ENCODE results near the gene ANKRD52.
"Not testable (repeated sequence)": the region's sequence is repeated elsewhere in the genome, so short reads cannot be mapped to it uniquely, and the experiment has no call there.

The ANKRD52 gene

DNA sequence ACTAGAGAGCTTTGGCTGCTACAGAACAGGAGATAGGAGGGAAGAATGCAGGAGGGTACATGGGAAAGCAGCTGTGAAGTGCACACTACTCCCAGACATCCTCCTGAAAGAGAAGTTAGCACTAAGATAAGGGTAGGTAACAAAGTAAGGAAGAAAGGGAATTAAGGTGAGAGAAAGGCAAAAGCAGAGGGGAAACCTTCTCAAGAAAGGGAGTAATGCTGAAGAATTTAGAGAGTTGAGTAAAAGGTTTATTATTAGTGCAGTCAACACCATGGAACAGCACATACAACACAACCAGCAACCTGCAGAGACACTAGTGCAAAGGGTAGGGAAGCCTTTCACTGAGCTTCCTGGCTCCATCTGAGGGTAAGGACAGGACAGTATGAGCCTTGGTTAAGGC lies 53.9 kb downstream of the ANKRD52 start:
- DNase-seq, result no peak

DNA sequence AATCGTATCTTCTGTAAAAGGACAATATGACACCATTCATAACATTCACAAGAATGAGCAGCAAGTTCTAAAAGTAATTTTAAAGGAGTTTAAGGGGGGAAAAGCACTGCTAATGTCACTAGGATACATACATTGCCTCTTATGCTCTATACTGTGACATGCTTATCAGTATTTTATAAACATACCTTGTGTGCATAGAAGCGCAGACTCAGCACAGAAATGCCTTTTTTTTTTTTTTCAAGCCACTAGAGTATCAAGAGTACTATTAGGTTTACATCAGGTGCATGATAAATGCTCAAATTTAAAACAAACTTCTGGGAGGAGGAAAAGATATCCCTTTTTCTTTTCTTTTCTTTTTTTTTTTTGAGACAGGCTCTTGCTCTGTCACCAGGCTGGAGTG lies 55.3 kb downstream of the ANKRD52 start:
- no peak for DNase-seq

DNA sequence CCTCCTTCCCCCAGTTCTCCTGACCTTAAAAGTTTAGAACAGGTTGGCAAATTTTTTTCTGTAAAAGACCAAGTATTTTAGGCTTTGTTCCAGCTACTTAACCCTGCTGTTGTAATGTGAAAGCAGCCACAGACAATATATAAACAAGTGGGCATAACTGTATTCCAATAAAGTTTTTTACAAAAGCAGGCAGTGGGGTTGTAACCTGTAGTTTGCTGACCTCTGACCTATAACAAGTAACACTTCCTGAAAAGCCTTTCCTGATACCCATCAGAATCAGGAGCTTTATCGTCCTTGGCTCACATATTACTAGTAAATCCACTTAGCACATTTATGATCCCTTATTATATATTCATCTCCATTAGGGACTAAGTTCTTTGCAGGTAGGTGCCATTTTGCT lies 55.8 kb downstream of the ANKRD52 start:
- DNase-seq, result no peak

DNA sequence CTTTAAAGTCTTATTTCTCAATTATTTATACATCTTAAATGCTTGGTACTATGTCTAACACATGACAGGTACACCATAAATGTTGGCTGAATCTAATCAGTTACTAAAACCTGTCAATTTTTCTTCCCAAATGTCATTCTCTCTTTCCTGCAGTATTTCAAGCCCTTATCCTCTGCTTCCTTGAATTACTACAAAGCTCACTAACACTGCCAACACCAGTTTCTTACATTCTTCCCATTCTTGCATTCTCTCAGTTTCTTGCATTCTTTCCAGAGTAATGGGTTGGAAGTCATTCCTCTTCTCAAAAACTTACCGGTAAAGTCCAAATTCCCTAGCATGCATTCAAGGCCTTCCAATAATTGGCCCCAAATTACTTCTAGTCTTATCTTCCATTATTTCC lies 59.3 kb downstream of the ANKRD52 start:
- DNase-seq, result no peak

DNA sequence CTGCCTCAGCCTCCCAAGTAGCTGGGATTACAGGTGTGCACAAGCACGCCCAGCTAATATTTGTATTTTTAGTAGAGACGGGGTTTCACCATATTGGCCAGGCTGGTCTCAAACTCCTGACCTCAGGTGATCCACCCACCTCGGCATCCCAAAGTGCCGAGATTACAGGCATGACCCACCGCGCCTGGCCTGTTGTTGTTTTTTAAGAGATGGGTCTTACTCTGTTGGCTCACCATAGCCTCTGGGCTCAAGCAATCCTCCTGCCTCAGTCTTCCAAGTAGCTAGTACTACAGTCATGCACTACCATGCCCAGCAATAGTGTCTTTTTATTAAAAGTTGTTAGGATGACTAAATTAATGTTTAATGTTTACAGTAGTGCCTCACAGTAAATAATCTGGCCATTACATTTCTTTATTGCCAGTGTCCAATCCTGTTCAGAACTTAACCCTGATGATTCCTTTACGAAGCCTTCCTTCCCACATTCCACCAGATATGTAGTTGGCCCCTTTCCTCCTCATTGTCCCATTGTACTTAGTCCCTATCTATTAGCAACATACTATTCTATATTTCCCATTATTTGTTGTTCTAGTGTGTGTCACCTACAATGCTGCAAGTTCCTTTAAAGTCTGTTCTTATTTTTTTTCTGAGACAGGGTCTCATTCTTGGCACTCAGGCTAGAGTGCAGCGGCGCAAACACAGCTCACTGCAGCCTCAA lies 60.1 kb downstream of the ANKRD52 start:
- no peak for DNase-seq

DNA sequence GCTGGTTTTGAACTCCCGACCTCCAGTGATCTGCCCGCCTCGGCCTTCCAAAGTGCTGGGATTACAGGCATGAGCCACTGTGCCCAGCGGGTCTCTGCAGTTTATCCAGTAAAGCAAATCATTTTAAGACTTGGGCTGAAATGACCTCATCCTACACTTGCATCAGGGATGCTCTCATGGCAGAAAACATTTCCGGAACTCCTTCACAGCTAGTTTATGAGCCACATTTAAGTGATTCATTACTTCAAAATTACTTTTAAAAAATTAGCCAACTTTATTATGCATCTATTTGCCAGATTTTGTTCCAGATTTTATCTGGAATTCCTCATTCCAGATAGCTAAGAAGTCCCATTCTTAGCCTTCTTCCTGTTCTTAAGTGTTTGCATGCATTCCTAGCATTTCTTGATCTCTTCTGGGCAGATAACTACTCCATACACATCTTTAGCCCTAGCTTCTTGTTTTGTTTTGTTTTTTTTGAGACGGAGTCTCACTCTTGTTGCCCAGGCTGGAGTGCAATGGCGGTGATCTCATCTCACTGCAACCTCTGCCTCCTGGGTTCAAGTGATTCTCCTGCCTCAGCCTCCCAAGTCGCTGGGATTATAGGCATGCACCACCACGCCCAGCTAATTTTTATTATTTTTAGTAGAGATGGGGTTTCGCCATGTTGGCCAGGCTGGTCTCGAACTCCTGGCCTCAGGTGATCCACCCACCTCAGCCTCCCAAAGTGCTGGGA lies 61.2 kb downstream of the ANKRD52 start:
- DNase-seq, result not testable (repeated sequence)

DNA sequence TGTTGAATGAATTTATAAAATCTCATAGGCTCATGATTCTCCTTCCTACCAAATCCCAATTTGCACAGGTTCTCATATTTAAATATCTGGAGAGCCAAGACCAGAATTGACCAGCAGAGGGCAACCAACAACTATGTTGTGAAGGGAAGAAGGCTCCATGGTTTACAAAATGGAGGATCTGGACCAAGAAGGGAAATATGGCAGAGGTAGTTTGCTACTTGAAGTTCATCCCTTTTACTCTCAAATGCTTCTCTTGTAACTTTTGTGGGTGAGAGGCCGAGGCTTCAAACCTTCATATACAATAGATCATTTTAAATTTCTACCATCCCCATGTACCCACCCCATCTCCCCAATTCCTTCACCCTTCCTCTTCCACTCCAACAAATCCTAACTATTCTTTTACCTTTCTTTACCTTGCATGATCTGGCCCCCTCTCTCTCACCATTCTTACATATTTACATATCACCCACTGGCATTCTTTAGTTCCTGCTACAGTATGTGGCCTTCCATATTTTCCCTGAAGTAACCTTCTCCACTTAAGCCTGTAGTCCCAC lies 65.1 kb downstream of the ANKRD52 start:
- peak; percentile 89 for DNase-seq

DNA sequence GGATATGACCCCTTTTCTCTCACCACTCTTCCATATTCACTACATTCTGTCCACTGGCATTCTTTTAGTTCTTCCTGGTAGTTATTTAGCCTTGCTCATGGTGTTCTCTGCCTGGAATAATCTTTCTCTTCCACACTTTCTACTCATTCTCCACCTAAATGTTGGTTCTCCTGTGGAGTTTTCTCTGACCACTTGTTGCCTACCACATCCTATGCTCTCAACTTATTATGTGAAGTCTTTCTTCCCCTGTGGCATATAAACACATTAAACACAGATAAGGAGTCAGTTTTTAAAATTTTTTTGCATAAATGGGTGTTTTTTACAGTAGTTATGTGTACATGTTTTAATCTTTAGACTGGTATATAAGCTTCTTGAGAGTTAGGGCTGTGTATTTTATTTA lies 65.6 kb downstream of the ANKRD52 start:
- no peak for DNase-seq

DNA sequence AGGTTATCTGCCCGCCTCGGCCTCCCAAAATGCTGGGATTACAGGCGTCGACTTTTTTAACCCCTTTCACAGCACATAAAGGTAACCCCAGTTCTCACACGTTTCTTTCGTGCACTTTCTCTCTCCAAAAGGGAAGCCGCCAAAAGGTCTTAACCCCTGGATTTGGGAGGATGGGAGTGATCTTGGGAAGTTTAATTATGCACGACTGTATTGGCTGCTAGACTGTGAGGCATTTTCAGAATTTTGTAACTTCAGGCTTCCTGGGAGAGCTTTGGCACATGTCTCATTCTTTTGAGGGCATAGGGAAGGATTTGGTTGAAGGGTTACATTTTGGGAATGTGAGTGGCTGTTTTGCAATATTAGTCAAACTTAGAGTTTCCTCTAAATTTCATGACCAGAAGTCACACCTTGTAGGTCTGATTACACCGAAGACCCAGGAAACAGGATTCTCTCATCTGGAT lies 67.5 kb downstream of the ANKRD52 start:
- DNase-seq, result no peak

DNA sequence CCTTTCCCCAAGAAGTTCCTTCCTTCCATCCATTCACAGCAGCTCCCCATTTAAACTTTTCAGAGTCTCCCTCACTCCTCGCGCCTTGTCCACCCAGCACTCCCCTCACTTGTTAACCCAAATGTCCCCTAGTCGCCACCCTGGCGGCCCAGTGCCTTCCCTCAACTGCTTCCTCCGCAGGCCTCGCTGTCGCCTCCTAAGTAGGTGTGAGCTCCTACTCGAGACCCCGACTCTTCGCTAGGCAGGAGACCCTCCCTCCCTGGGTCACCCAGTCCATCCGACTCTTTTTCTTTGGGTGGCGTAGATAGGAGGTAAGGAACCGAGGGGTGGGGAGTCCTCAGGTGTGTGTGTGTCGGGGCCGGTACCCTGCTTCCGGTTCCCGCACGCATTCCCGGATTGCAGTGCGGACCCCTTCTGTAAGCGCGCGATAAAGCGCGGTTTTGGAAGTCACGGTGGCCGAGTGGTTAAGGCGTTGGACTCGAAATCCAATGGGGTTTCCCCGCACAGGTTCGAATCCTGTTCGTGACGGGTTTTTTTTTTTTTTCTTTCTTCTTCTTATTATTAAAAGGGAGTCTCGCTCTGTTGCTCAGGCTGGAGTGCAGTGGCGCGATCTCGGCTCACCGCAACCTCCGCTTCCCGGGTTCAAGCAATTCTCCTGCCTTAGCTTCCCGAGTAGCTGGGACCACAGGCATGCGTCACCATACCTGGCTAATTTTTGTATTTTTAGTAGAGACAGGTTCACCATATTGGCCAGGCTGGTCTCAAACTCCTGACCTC lies 68.1 kb downstream of the ANKRD52 start:
- peak; percentile 92 for DNase-seq

DNA sequence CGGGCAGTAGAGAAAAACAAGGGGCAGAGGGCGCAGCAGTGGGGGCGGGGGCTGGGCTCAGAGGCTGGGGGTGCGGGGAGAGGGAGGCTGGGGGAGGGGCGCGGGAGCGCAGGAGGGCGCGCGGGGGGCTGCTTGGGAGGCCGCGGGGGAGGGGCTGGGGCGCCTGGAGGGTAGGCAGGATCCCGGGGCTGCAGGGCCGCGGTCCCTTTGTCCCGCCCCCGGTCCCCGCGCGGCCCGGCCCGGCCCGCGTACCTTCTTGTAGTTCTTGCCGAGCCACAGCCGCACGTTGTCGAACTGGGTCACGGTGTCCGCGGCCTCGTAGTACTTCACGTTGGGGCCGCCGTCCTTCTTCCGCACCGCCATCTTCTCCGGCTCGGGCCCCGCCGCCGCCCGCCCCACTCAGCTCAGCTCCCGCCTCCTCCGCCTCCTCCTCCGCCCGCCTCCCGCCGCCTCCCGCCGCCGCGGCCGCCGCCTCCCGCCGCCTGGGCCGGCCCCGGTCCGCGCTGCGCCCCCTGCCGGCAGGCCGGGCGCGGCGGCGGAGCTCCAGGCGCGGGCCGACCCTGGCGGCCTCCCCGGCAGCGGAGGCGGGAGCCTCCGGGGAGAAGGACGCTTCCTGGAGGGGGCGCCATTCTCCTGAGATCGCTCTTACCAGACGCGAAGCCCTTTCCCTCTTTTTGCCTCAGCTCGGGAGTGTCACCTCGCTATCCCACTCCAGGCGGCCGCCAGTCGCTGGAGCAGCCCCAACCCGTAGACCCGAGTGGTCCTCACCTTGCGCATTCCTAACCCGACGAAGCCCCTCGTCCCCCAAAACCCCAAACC lies 68.9 kb downstream of the ANKRD52 start, which contains the start of gene SMARCC2:
TSS of gene SMARCC2 (minus strand) at position 385 of the 819 bp plus-strand sequence. CDS start at position 363, 22 bp downstream.
- peak; percentile 88 for DNase-seq

DNA sequence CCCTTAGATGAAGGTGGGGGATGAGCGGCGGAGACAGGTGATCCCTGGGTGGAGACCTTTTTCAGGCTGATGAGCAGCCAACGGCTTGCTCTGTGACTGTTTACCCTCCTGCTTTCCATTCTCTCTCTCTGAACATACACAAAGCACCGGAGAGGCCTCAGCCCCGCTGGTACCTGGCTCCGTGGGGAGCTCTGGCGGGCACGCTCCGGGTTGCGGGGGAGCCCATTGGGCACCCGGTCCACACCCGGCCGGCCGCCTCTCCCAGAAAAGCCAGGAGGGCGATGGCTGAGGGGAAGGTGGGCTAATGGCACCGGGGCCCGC lies 69.4 kb downstream of the ANKRD52 start:
- DNase-seq, result peak; percentile 37

DNA sequence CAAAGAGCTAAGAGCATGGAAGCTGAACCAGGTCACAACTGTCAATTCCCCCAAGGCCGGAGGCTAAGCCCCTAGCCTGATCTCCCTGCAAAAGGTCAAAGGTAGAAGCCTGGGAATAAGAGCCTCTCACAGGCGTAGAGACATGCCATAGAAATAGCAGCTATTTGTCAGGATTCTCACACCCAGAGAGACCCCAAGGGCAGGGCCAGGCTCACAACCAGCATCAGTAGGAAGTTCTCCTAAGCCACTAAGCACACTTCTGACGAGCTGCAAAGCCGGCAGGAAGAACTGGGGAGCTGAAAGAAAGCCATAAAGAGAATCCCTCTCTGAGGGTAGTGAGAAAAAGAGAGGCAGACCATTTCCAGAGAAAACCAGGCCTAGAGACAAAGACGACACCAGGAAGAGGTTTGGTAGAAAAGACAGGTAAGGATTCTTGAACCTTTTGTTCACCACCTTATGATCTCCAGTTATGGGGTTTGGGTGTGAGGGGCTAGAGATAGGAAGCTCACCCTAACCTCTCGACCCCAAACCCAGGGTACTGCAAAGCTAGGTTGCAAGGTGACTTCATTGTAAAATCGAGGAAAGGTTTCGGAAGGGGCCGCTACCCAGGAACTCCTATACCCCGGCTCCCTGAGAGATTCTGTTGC lies 69.9 kb downstream of the ANKRD52 start:
- DNase-seq, result no peak
